H1 (cell line): ENCODE results near the gene GEMIN7. TPM values are rescaled to one million over a fixed set of nuclear protein-coding genes. Genes with fewer than 3 reads are reported as not detected.

Experiments used
- RAD21 ChIP-seq, 2 experiments: IDR thresholded peaks in 1 of 2; conservative IDR thresholded peaks in 1 of 2; 2 replicates each; pipeline ENCODE4 v1.6.1; 2011; ENCODE audit warnings: low read depth in 2 of 2, low read length in 2 of 2, improper control_type of control experiment in 1 of 2, inconsistent platforms in 1 of 2, mild to moderate bottlenecking in 1 of 2, moderate library complexity in 1 of 2
- YY1 ChIP-seq: IDR thresholded peaks from 2 replicates; pipeline ENCODE4 v1.6.1; 2011; ENCODE audit warnings: low read depth, mild to moderate bottlenecking, low read length
- ZNF274 ChIP-seq: IDR thresholded peaks from 2 replicates; pipeline ENCODE4 v1.7.0; 2012; ENCODE audit warnings: low read length, borderline replicate concordance; ENCODE audit errors: extremely low read depth
- polyA plus RNA-seq, 7 experiments: library from polyadenylated mRNA; depleted of rRNA in 3 of 7; stranded (reverse) in 5 of 7; unstranded in 2 of 7; fragments of >200 nt in 5 of 7; fragments of 200-250 nt in 2 of 7; gene quantifications; 1 replicate in 5 of 7; 2 replicates in 1 of 7; 4 replicates in 1 of 7; pipeline versions ENCODE4 v1.2.1 to v1.2.3, GENCODE V29; 2011 to 2013; ENCODE audit warnings: missing spikeins in 2 of 7, mixed read lengths in 2 of 7
- total RNA-seq: library from RNA; stranded (reverse); fragmentation: NEBNext Ultra II Directional; extraction: Animal tissue kit (Norgen Biotek cat#: 25700); gene quantifications from 2 replicates; pipeline ENCODE4 v1.2.1, GENCODE V29; 2021

Gene GEMIN7
- total and polyA plus RNA-seq, 2 of the 8 experiments (the other 6 are each of a cell fraction or from before 2014, with no cell fraction given): 48.0 to 91.6 TPM

- TF ChIP-seq RAD21 (IDR thresholded peaks at IDR 0.05 in 1 of 2, conservative IDR thresholded peaks at IDR 0.05 in 1 of 2; ENCODE audit: low read depth in 2 of 2, low read length in 2 of 2) (no peak), YY1 (no peak), ZNF274 (no peak)
These were observed 59.3 kb downstream of the GEMIN7 start (continued) for GRCh38 chr19:45138303-45138751.
